H1 (cell line): Measurements from ENCODE around the gene HTR3D. TPM values are rescaled to one million over a fixed set of nuclear protein-coding genes. Genes with fewer than 3 reads are reported as not detected.

Experiments
- CTCF ChIA-PET: fragments of 300-600 bp; sonication (Branson Sonifier 250); formaldehyde crosslinking; loops from one replicate; lab custom pipeline; 2021; ENCODE audit not compliant: partially characterized antibody; lab: Charles Lee
- POLR2A ChIA-PET: fragments of 300-600 bp; sonication (Branson Sonifier 250); formaldehyde crosslinking; loops from one replicate; lab custom pipeline; 2021; ENCODE audit warnings: inconsistent platforms; ENCODE audit not compliant: partially characterized antibody; lab: Charles Lee
- DNase-seq, 2 experiments: peaks; one replicate each; pipeline versions ENCODE4 v3.0.0 to v3.0.0-alpha.2; 2010 to 2022; ENCODE audit warnings: low spot score in 2 of 2, low read depth in 1 of 2, mixed read lengths in 1 of 2
- FAIRE-seq: peaks from 2 replicates; lab custom pipeline; 2011; peaks lifted over from hg19 to GRCh38; lab: Jason Lieb, UNC
- H2AFZ ChIP-seq: 2 replicates; pipeline ENCODE4 v1.8.1; 2012; ENCODE audit warnings: low read length, inconsistent platforms
- H2AK5ac ChIP-seq: 2 replicates; pipeline ENCODE4 v1.6.1; 2013; ENCODE audit warnings: low read depth, low read length
- H2BK120ac ChIP-seq: replicated peaks from 2 replicates; pipeline ENCODE3; 2013; ENCODE audit warnings: low read depth, low read length, inconsistent platforms
- H2BK12ac ChIP-seq: 2 replicates; pipeline ENCODE4 v1.6.1; 2013; ENCODE audit warnings: low read depth, low read length
- H2BK15ac ChIP-seq: 2 replicates; pipeline ENCODE4 v1.6.1; 2013; ENCODE audit warnings: low read length
- H2BK20ac ChIP-seq: 2 replicates; pipeline ENCODE4 v1.6.1; 2013; ENCODE audit warnings: low read length
- H2BK5ac ChIP-seq: 2 replicates; pipeline ENCODE4 v1.6.1; 2013; ENCODE audit warnings: low read depth, low read length
- H3K14ac ChIP-seq: 2 replicates; pipeline ENCODE4 v1.6.1; 2013; ENCODE audit warnings: inconsistent platforms; ENCODE audit not compliant: insufficient read length
- H3K18ac ChIP-seq: 2 replicates; pipeline ENCODE4 v1.6.1; 2013; ENCODE audit warnings: low read length; ENCODE audit errors: extremely low read depth
- H3K23ac ChIP-seq: 2 replicates; pipeline ENCODE4 v1.6.1; 2013; ENCODE audit warnings: inconsistent platforms; ENCODE audit not compliant: insufficient read length
- H3K23me2 ChIP-seq: 2 replicates; pipeline ENCODE4 v1.6.1; 2013; ENCODE audit warnings: low read depth, low read length
- H3K27ac ChIP-seq: 2 replicates; pipeline ENCODE4 v1.6.1; 2011; ENCODE audit warnings: low read depth, low read length, inconsistent platforms
- H3K27me3 ChIP-seq, 4 experiments: replicated peaks in 1 of 4; 1 replicate in 1 of 4; 2 replicates in 3 of 4; pipeline versions ENCODE4 v1.6.1 to v1.8.1; 2011 to 2013; ENCODE audit warnings: low read length in 3 of 4, mild to moderate bottlenecking in 3 of 4, inconsistent platforms in 2 of 4, mixed read lengths in 2 of 4, moderate library complexity in 1 of 4; ENCODE audit not compliant: control insufficient read depth in 3 of 4, insufficient read depth in 3 of 4; ENCODE audit errors: extremely low read depth in 1 of 4
- H3K36me3 ChIP-seq, 4 experiments: 2 replicates each; pipeline versions ENCODE4 v1.6.1 to v1.8.1; 2011 to 2013; ENCODE audit warnings: mild to moderate bottlenecking in 4 of 4, low read length in 3 of 4, moderate library complexity in 2 of 4, control low read depth in 1 of 4, inconsistent platforms in 1 of 4; ENCODE audit not compliant: insufficient read depth in 4 of 4, control insufficient read depth in 2 of 4
- H3K4ac ChIP-seq: replicated peaks from 2 replicates; pipeline ENCODE3; 2013; ENCODE audit warnings: low read length, low read depth, mixed read lengths, inconsistent platforms; ENCODE audit not compliant: insufficient read length
- H3K4me1 ChIP-seq, 4 experiments: replicated peaks in 1 of 4; 1 replicate in 1 of 4; 2 replicates in 3 of 4; pipeline versions ENCODE4 v1.6.1 to v1.8.1; 2011 to 2013; ENCODE audit warnings: low read length in 3 of 4, inconsistent platforms in 2 of 4, mixed read lengths in 1 of 4; ENCODE audit not compliant: insufficient read depth in 4 of 4, control insufficient read depth in 3 of 4
- H3K4me2 ChIP-seq, 2 experiments: 2 replicates each; pipeline versions ENCODE4 v1.6.1 to v1.8.1; 2011 to 2013; ENCODE audit warnings: low read depth in 2 of 2, low read length in 2 of 2, control low read depth in 1 of 2, inconsistent platforms in 1 of 2, mild to moderate bottlenecking in 1 of 2; ENCODE audit not compliant: insufficient read depth in 1 of 2
- H3K4me3 ChIP-seq, 4 experiments: fragments of 200-600, 300-600 bp in 1 of 4; sonication (generic), shearing (Covaris generic), sonication (Bioruptor Twin) in 1 of 4; 2 replicates each; pipeline versions ENCODE4 v1.5.1 to v1.8.1; 2011 to 2016; ENCODE audit warnings: low read length in 4 of 4, low read depth in 3 of 4, control low read depth in 2 of 4, inconsistent platforms in 2 of 4, mild to moderate bottlenecking in 2 of 4, mixed read lengths in 1 of 4, moderate library complexity in 1 of 4; ENCODE audit not compliant: insufficient read depth in 2 of 4; ENCODE audit errors: extremely low read depth in 1 of 4
- H3K56ac ChIP-seq: replicated peaks from 2 replicates; pipeline ENCODE3; 2013; ENCODE audit warnings: low read depth, mild to moderate bottlenecking, mixed read lengths, low read length, inconsistent platforms; ENCODE audit not compliant: insufficient read length
- H3K79me1 ChIP-seq: 2 replicates; pipeline ENCODE4 v1.6.1; 2013; ENCODE audit warnings: low read depth, low read length, control low read depth
- H3K79me2 ChIP-seq, 2 experiments: 2 replicates each; pipeline versions ENCODE4 v1.6.1 to v1.8.1; 2012 to 2013; ENCODE audit warnings: low read length in 2 of 2, mild to moderate bottlenecking in 2 of 2, inconsistent platforms in 1 of 2; ENCODE audit not compliant: insufficient read depth in 2 of 2, control insufficient read depth in 1 of 2
- H3K9ac ChIP-seq, 4 experiments: replicated peaks in 1 of 4; 1 replicate in 1 of 4; 2 replicates in 3 of 4; pipeline versions ENCODE4 v1.6.1 to v1.8.1; 2011 to 2013; ENCODE audit warnings: low read depth in 3 of 4, low read length in 3 of 4, control low read depth in 2 of 4, mild to moderate bottlenecking in 2 of 4, moderate library complexity in 2 of 4, inconsistent platforms in 1 of 4; ENCODE audit errors: extremely low read depth in 1 of 4
- H3K9me3 ChIP-seq, 2 experiments: 2 replicates each; pipeline versions ENCODE4 v1.6.1 to v1.8.1; 2012 to 2013; ENCODE audit warnings: mild to moderate bottlenecking in 2 of 2, moderate library complexity in 2 of 2, control low read depth in 1 of 2, inconsistent platforms in 1 of 2, low read depth in 1 of 2, low read length in 1 of 2, mixed read lengths in 1 of 2; ENCODE audit not compliant: insufficient read depth in 2 of 2
- H4K20me1 ChIP-seq, 2 experiments: replicated peaks in 1 of 2; 2 replicates each; pipeline versions ENCODE3 to v1.8.1; 2011 to 2013; ENCODE audit warnings: inconsistent platforms in 2 of 2, low read length in 2 of 2, mild to moderate bottlenecking in 1 of 2; ENCODE audit not compliant: insufficient read depth in 2 of 2, control insufficient read depth in 1 of 2
- H4K5ac ChIP-seq: 2 replicates; pipeline ENCODE4 v1.6.1; 2013; ENCODE audit warnings: low read length, low read depth, mixed read lengths, inconsistent platforms; ENCODE audit not compliant: insufficient read length
- H4K8ac ChIP-seq: 2 replicates; pipeline ENCODE4 v1.8.0; 2013; ENCODE audit warnings: mild to moderate bottlenecking, moderate library complexity, low read length, inconsistent platforms; ENCODE audit not compliant: insufficient read depth; ENCODE audit errors: extremely low read depth
- H4K91ac ChIP-seq: replicated peaks from 2 replicates; pipeline ENCODE3; 2013; ENCODE audit warnings: low read length, mixed read lengths, inconsistent platforms; ENCODE audit not compliant: insufficient read length
- JUND ChIP-seq: IDR thresholded peaks from 2 replicates; pipeline ENCODE4 v1.6.1; 2011; ENCODE audit warnings: mild to moderate bottlenecking, improper control_type of control experiment, low read length
- KDM5A ChIP-seq: fragments of 200-600 bp; IDR thresholded peaks from 2 replicates; pipeline ENCODE4 v1.7.1; 2012; ENCODE audit warnings: mild to moderate bottlenecking, low read length, inconsistent platforms, mixed read lengths
- RAD21 ChIP-seq, 2 experiments: IDR thresholded peaks in 1 of 2; conservative IDR thresholded peaks in 1 of 2; 2 replicates each; pipeline ENCODE4 v1.6.1; 2011; ENCODE audit warnings: low read depth in 2 of 2, low read length in 2 of 2, improper control_type of control experiment in 1 of 2, inconsistent platforms in 1 of 2, mild to moderate bottlenecking in 1 of 2, moderate library complexity in 1 of 2
- ZNF274 ChIP-seq: IDR thresholded peaks from 2 replicates; pipeline ENCODE4 v1.7.0; 2012; ENCODE audit warnings: low read length, borderline replicate concordance; ENCODE audit errors: extremely low read depth
- WGBS, 2 experiments: shearing (Covaris generic) in 1 of 2; methylation state at CpG; one replicate each; pipeline versions ENCODE4 v1.1.6 to v1.1.7; 2013 to 2015; ENCODE audit warnings: low lambda C conversion rate in 2 of 2, mixed read lengths in 2 of 2, inconsistent platforms in 1 of 2, low coverage in 1 of 2, missing lambda C conversion rate in 1 of 2; ENCODE audit not compliant: insufficient replicate concordance in 2 of 2, insufficient coverage in 1 of 2, insufficient read length in 1 of 2; ENCODE audit errors: extremely low coverage in 1 of 2, missing lambda C conversion rate in 1 of 2; 5-methylcytosine and 5-hydroxymethylcytosine counted together
- polyA plus RNA-seq, 7 experiments: library from polyadenylated mRNA; depleted of rRNA in 3 of 7; stranded (reverse) in 5 of 7; unstranded in 2 of 7; fragments of >200 nt in 5 of 7; fragments of 200-250 nt in 2 of 7; gene quantifications; 1 replicate in 5 of 7; 2 replicates in 1 of 7; 4 replicates in 1 of 7; pipeline versions ENCODE4 v1.2.1 to v1.2.3, GENCODE V29; 2011 to 2013; ENCODE audit warnings: missing spikeins in 2 of 7, mixed read lengths in 2 of 7
- total RNA-seq: library from RNA; stranded (reverse); fragmentation: NEBNext Ultra II Directional; extraction: Animal tissue kit (Norgen Biotek cat#: 25700); gene quantifications from 2 replicates; pipeline ENCODE4 v1.2.1, GENCODE V29; 2021

HTR3D gene
- total and polyA plus RNA-seq, 2 of the 8 experiments (the other 6 are each of a cell fraction or from before 2014, with no cell fraction given), result not detected

- no peaks in the 10 kb centered on the region for H3K36me3 ChIP-seq
- H3K27ac ChIP-seq, result no peak overlapping the region
- H3K4me2 ChIP-seq, result no peak overlapping the region
- H3K18ac ChIP-seq, result no peak overlapping the region
- H2BK5ac ChIP-seq, result no peak overlapping the region
- no peaks in the 10 kb centered on the region for H3K79me2 ChIP-seq
- H3K79me1 ChIP-seq, result no peaks in the 10 kb centered on the region
- no peak overlapping the region for H2AFZ ChIP-seq
- no peak overlapping the region for H2BK15ac ChIP-seq
- no peaks in the 10 kb centered on the region for H3K4me1 ChIP-seq
- no peak overlapping the region for H3K4ac ChIP-seq
- no peak overlapping the region for H4K5ac ChIP-seq
- H2BK120ac ChIP-seq, result no peak overlapping the region
- no peaks in the 10 kb centered on the region for H3K27me3 ChIP-seq
- no peak overlapping the region for H2AK5ac ChIP-seq
- H3K14ac ChIP-seq, result no peak overlapping the region
- H2BK20ac ChIP-seq, result no peak overlapping the region
- no peaks in the 10 kb centered on the region for H3K9me3 ChIP-seq
- no peaks in the 10 kb centered on the region for H3K23me2 ChIP-seq
- no peak overlapping the region for H4K8ac ChIP-seq
- H4K91ac ChIP-seq, result no peak overlapping the region
- no peak for FAIRE-seq
- 68% methylated on average over 7 of the region's 7 CpGs; no CpG with 5 or more reads in 1 of the 2 experiments for WGBS, 2 experiments
- no peak overlapping the region for H3K23ac ChIP-seq
- ChIA-PET CTCF (no interaction called here), POLR2A (no interaction called here)
- H3K56ac ChIP-seq, result no peak overlapping the region
- no peaks in the 10 kb centered on the region for H4K20me1 ChIP-seq
- no peak overlapping the region for H2BK12ac ChIP-seq
- H3K4me3 ChIP-seq, result no peak overlapping the region
- DNase-seq, result no peak
- H3K9ac ChIP-seq, result no peak overlapping the region
- 0 out of 4 replicates have a peak, but pooled peaks of 1 of the 2 experiments have one; percentile 21 for TF ChIP-seq RAD21 (IDR thresholded peaks at IDR 0.05 in 1 of 2, conservative IDR thresholded peaks at IDR 0.05 in 1 of 2; ENCODE audit: low read depth in 2 of 2, low read length in 2 of 2)
- TF ChIP-seq ZNF274, result no peak
- TF ChIP-seq JUND, result no peak
- no peak for TF ChIP-seq KDM5A
Observed at GRCh38 chr3:184037816-184038215, 6.3 kb downstream of the HTR3D start.
